HG03378 (cell line): ENCODE results near the gene LILRA6.
A peak's percentile ranks its signal among the peaks of the same experiment; 100 is the strongest.

Source experiments
- ATAC-seq: cut with Tn5 transposase; IDR thresholded peaks from one replicate; pipeline ENCODE4 v1.9.1; 2021; ENCODE audit warnings: mild to moderate bottlenecking, moderate library complexity; ENCODE audit not compliant: unreplicated experiment

Gene LILRA6

GRCh38 chr19:54189735-54190502 is 52.7 kb downstream of the LILRA6 start:
- peak; percentile 54 for ATAC-seq

GRCh38 chr19:54189145-54189734 is 53.4 kb downstream of the LILRA6 start, which contains the start of gene MBOAT7:
MBOAT7 (minus strand) TSS chr19:54189580; CDS start chr19:54188508, 1,072 bp downstream.
- peak; percentile 13 for ATAC-seq

GRCh38 chr19:54188215-54188871 is 54.2 kb downstream of the LILRA6 start:
- no peak for ATAC-seq

- no peak for ATAC-seq
These were observed 55.6 kb downstream of the LILRA6 start for GRCh38 chr19:54186934-54187381.
